Spleen (tissue), 7 donors: ENCODE measurements around the gene TTC19.

ENCODE experiments used
- POLR2A ChIP-seq, 3 donors: fragments of 450-650 bp; IDR thresholded peaks; one replicate each; pipeline ENCODE4 v1.5.1; 2017; ENCODE audit warnings: antibody characterized with exemption in 3 of 3, mild to moderate bottlenecking in 1 of 3
- POLR2AphosphoS5 ChIP-seq, 3 donors: sonication (generic); formaldehyde crosslinking; IDR thresholded peaks; one replicate each; pipeline ENCODE4 v1.5.1; 2017; ENCODE audit warnings: antibody characterized with exemption in 3 of 3
- TF ChIP-seq, protein P1 (sequence below), 11 experiments: fragments of 200-600 bp in 7 of 11; fragments of 450-650 bp in 4 of 11; sonication (generic) in 4 of 11; IDR thresholded peaks in 8 of 11; conservative IDR thresholded peaks in 3 of 11; 1 replicate in 7 of 11; 2 replicates in 4 of 11; pipeline versions ENCODE4 v1.4.0 to v1.8.0; 2016 to 2021; ENCODE audit warnings: antibody characterized with exemption in 11 of 11, inconsistent platforms in 4 of 11, mild to moderate bottlenecking in 1 of 11
- donor health status: DM: no; HTN: no; CAD: no; lungs with moderate emphysema.
- donor health status: DM: no; HTN: no; CAD: no.
- donor health status: DM: no; HTN: no; CAD: no.

DNA sequence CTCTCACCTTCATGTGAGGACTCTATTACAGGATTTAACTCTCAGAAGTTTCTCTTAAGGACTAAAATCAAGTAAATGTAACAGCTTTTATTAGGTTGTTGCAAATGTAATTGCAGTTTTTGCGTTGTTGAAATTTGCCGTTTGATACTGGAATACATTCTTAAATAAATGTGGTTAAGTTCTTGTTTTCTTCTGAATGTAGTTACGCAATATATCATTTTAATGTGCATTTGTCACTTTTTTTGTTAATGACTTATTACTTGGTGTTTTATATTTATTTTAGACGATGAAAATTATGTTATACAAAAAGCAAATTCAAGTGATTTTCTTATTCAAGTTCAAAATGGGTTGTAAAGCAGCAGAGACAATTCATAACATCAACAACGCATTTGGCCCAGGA, 76.3 kb downstream of the TTC19 start:
- TF ChIP-seq, protein P1, sequence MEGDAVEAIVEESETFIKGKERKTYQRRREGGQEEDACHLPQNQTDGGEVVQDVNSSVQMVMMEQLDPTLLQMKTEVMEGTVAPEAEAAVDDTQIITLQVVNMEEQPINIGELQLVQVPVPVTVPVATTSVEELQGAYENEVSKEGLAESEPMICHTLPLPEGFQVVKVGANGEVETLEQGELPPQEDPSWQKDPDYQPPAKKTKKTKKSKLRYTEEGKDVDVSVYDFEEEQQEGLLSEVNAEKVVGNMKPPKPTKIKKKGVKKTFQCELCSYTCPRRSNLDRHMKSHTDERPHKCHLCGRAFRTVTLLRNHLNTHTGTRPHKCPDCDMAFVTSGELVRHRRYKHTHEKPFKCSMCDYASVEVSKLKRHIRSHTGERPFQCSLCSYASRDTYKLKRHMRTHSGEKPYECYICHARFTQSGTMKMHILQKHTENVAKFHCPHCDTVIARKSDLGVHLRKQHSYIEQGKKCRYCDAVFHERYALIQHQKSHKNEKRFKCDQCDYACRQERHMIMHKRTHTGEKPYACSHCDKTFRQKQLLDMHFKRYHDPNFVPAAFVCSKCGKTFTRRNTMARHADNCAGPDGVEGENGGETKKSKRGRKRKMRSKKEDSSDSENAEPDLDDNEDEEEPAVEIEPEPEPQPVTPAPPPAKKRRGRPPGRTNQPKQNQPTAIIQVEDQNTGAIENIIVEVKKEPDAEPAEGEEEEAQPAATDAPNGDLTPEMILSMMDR (IDR thresholded peaks at IDR 0.05 in 8 of 11, conservative IDR thresholded peaks at IDR 0.05 in 3 of 11) = no peak
- TF ChIP-seq POLR2AphosphoS5 (IDR thresholded peaks at IDR 0.05) (no peak), POLR2A (IDR thresholded peaks at IDR 0.05) (no peak)
